ENCODE results near the gene MMP20.

GRCh38 chr11:102559839-102560238, 65.3 kb downstream of the MMP20 start:
- no peak for TF ChIP-seq CTCF (IDR thresholded peaks at IDR 0.05)
- TF ChIP-seq POLR2A (IDR thresholded peaks at IDR 0.05): no peak

All from heart left ventricle (tissue), 13 donors.